Myocyte (in vitro differentiated cells): Measurements from ENCODE around the gene CCL28. TPM values are rescaled to one million over a fixed set of nuclear protein-coding genes. Genes with fewer than 3 reads are reported as not detected.
"Not testable (repeated sequence)": the region's sequence is repeated elsewhere in the genome, so short reads cannot be mapped to it uniquely, and the experiment has no call there.

ENCODE experiments used
- DNase-seq: peaks from one replicate; pipeline ENCODE4 v3.0.0-alpha.2; 2012; ENCODE audit warnings: low read depth
- total RNA-seq: library from RNA; depleted of rRNA; stranded (reverse); fragments of >200 nt; gene quantifications from 2 replicates; pipeline ENCODE4 v1.2.3, GENCODE V29; 2014

Gene CCL28
- total RNA-seq, 1 donor from 2014 or later = 0.43 TPM

- no peak for DNase-seq
Measured at GRCh38 chr5:43410414-43410813, 1.8 kb downstream of the CCL28 start.

GRCh38 chr5:43409809-43410271 lies 2.4 kb downstream of the CCL28 start:
- DNase-seq = no peak

- not testable (repeated sequence) for DNase-seq
Measured at GRCh38 chr5:43402524-43403066, 9.6 kb downstream of the CCL28 start.

GRCh38 chr5:43401827-43402226 lies 10.4 kb downstream of the CCL28 start:
- DNase-seq = no peak

GRCh38 chr5:43400082-43400481 lies 12.1 kb downstream of the CCL28 start:
- DNase-seq = peak; percentile 18

- peak; percentile 11 for DNase-seq
Measured at GRCh38 chr5:43396762-43397304, 15.4 kb downstream of the CCL28 start.

- peak; percentile 64 for DNase-seq
Measured at GRCh38 chr5:43390471-43390870, 21.7 kb downstream of the CCL28 start.

- peak; percentile 84 for DNase-seq
Measured at GRCh38 chr5:43389679-43390329, 22.4 kb downstream of the CCL28 start.

GRCh38 chr5:43386960-43387362 lies 25.2 kb downstream of the CCL28 start:
- no peak for DNase-seq

- no peak for DNase-seq
Measured at GRCh38 chr5:43376496-43377140, 35.6 kb downstream of the CCL28 start.

GRCh38 chr5:43371821-43372220 lies 40.4 kb downstream of the CCL28 start:
- DNase-seq = no peak

GRCh38 chr5:43370352-43370751 lies 41.8 kb downstream of the CCL28 start:
- no peak for DNase-seq

- no peak for DNase-seq
Measured at GRCh38 chr5:43369651-43370050, 42.5 kb downstream of the CCL28 start.

- DNase-seq = no peak
Measured at GRCh38 chr5:43367909-43368669, 44.1 kb downstream of the CCL28 start.

- DNase-seq = no peak
Measured at GRCh38 chr5:43367453-43367852, 44.7 kb downstream of the CCL28 start.

GRCh38 chr5:43366680-43367246 lies 45.4 kb downstream of the CCL28 start:
- DNase-seq = not testable (repeated sequence)

GRCh38 chr5:43365155-43365554 lies 47.0 kb downstream of the CCL28 start:
- not testable (repeated sequence) for DNase-seq

GRCh38 chr5:43363445-43364152 lies 48.6 kb downstream of the CCL28 start:
- DNase-seq = no peak

- DNase-seq = no peak
Measured at GRCh38 chr5:43362725-43363435, 49.3 kb downstream of the CCL28 start.

GRCh38 chr5:43358726-43359125 lies 53.5 kb downstream of the CCL28 start:
- no peak for DNase-seq
